ENCODE results near the gene ELF5. TPM values are rescaled to one million over a fixed set of nuclear protein-coding genes. Genes with fewer than 3 reads are reported as not detected.

The ELF5 gene
- total and polyA plus RNA-seq, 2 of the 13 experiments (the other 11 are each of a cell fraction or from before 2014, with no cell fraction given) = 0.51 to 2.6 TPM

- TF ChIP-seq ATF6 (CRISPR knock-in tag; conservative IDR thresholded peaks at IDR 0.05) = no peak
- TF ChIP-seq ARID5B (CRISPR knock-in tag; IDR thresholded peaks at IDR 0.05) = peak; percentile 85
- TF ChIP-seq HNRNPUL1 (IDR thresholded peaks at IDR 0.05; ENCODE audit: low read depth, low read length) = no peak
- no peak for TF ChIP-seq CEBPB (IDR thresholded peaks at IDR 0.05; ENCODE audit: borderline replicate concordance, low read depth, low read length)
- peak; percentile 75 for TF ChIP-seq GATAD2A (CRISPR knock-in tag; IDR thresholded peaks at IDR 0.05)
- TF ChIP-seq TERF1 (CRISPR knock-in tag; IDR thresholded peaks at IDR 0.05) = no peak
- peak; percentile 94 for TF ChIP-seq MEIS2 (CRISPR knock-in tag; IDR thresholded peaks at IDR 0.05)
- TF ChIP-seq MEIS1 (CRISPR knock-in tag; IDR thresholded peaks at IDR 0.05; ENCODE audit: borderline replicate concordance) = peak; percentile 69; the same call in 1 of the 2 replicates
- peak; percentile 43 to 50; a peak in 2 of 4 replicates for TF ChIP-seq NR2F1 (CRISPR knock-in tag; IDR thresholded peaks at IDR 0.05)
- no peak for TF ChIP-seq RNF219 (CRISPR knock-in tag; IDR thresholded peaks at IDR 0.05)
- TF ChIP-seq ARID4A (CRISPR knock-in tag; IDR thresholded peaks at IDR 0.05; ENCODE audit: borderline replicate concordance) = peak; percentile 34; the same call in 1 of the 2 replicates
- TF ChIP-seq NFKBIZ (CRISPR knock-in tag; IDR thresholded peaks at IDR 0.05) = no peak
- peak; percentile 54 for TF ChIP-seq HNF4G (IDR thresholded peaks at IDR 0.05; ENCODE audit: borderline replicate concordance, low read depth, low read length)
- peak; percentile 56; the same call in 1 of the 2 replicates for TF ChIP-seq HNF4G (CRISPR knock-in tag; IDR thresholded peaks at IDR 0.05; ENCODE audit: borderline replicate concordance, low read depth)
- peak; percentile 47; the same call in 1 of the 2 replicates for TF ChIP-seq NR2F2 (IDR thresholded peaks at IDR 0.05; ENCODE audit: borderline replicate concordance, low read depth)
- no peak for TF ChIP-seq NR1H2 (CRISPR knock-in tag; IDR thresholded peaks at IDR 0.05; ENCODE audit: borderline replicate concordance, low read depth)
These were observed 14.5 kb upstream of the ELF5 start (continued) for GRCh38 chr11:34528072-34528471.

All from HepG2 (cell line).